Thoracic aorta (tissue), 2 donors: Measurements from ENCODE around the gene MMADHC. TPM values are rescaled to one million over a fixed set of nuclear protein-coding genes. Genes with fewer than 3 reads are reported as not detected.

Source experiments
- ATAC-seq: fragments of 150-250 bp; one replicate; pipeline ENCODE4 v1.8.0; 2017; ENCODE audit warnings: low read depth; ENCODE audit not compliant: insufficient number of reproducible peaks, low FRiP score
- DNase-seq: peaks from one replicate; pipeline ENCODE4 v3.0.0-alpha.2; 2020; ENCODE audit warnings: low spot score
- H3K27ac ChIP-seq, 2 donors: fragments of 200-600 bp; sonication (generic); 1 replicate in 1 of 2; 2 replicates in 1 of 2; pipeline ENCODE4 v1.5.1; 2016; ENCODE audit warnings: mild to moderate bottlenecking in 2 of 2, moderate library complexity in 2 of 2
- H3K27me3 ChIP-seq: fragments of 200-600 bp; sonication (generic); replicated peaks from 2 replicates; pipeline ENCODE4 v1.6.0; 2016; ENCODE audit warnings: mild to moderate bottlenecking; ENCODE audit not compliant: insufficient read depth
- H3K36me3 ChIP-seq: fragments of 200-600 bp; sonication (generic); one replicate; pipeline ENCODE4 v1.5.1; 2016
- H3K4me1 ChIP-seq, 2 donors: fragments of 200-600 bp; sonication (generic); 1 replicate in 1 of 2; 2 replicates in 1 of 2; pipeline versions ENCODE4 v1.5.1 to v1.6.0; 2016; ENCODE audit warnings: low read depth in 2 of 2, mild to moderate bottlenecking in 1 of 2; ENCODE audit not compliant: control insufficient read depth in 1 of 2
- H3K4me3 ChIP-seq: fragments of 200-600 bp; sonication (generic); 2 replicates; pipeline ENCODE4 v1.5.1; 2016; ENCODE audit warnings: mild to moderate bottlenecking
- H3K9me3 ChIP-seq: fragments of 200-600 bp; sonication (generic); 2 replicates; pipeline ENCODE4 v1.5.1; 2016
- CTCF ChIP-seq: fragments of 200-600 bp; sonication (generic); IDR thresholded peaks from one replicate; pipeline ENCODE4 v1.5.1; 2019; ENCODE audit warnings: antibody characterized with exemption
- total RNA-seq, 2 donors: library from RNA; depleted of rRNA; stranded (reverse); fragments of >200 nt; gene quantifications; one replicate each; pipeline versions ENCODE4 v1.1.0 to v1.2.3, GENCODE V29; 2016

Gene MMADHC
- total RNA-seq, 2 donors from 2014 or later = 62.2 to 280 TPM

GRCh38 chr2:149625671-149626070 is 38.1 kb upstream of the MMADHC start:
- ATAC-seq (no peak), DNase-seq (no peak)
- no peaks in the 10 kb centered on the region for H3K9me3 ChIP-seq
- no peak for TF ChIP-seq CTCF
- no peak overlapping the region for H3K4me3 ChIP-seq
- no peak overlapping the region for H3K27ac ChIP-seq
- peaks cover 0 to 5% of the 10 kb centered on the region in 2 donors for H3K4me1 ChIP-seq
- H3K36me3 ChIP-seq = no peaks in the 10 kb centered on the region
- H3K27me3 ChIP-seq = no peaks in the 10 kb centered on the region

GRCh38 chr2:149625271-149625670 is 37.7 kb upstream of the MMADHC start:
- no peaks in the 10 kb centered on the region for H3K36me3 ChIP-seq
- H3K4me3 ChIP-seq = no peak overlapping the region
- ATAC-seq (no peak), DNase-seq (no peak)
- H3K27ac ChIP-seq = no peak overlapping the region
- H3K9me3 ChIP-seq = no peaks in the 10 kb centered on the region
- H3K4me1 ChIP-seq = peaks cover 0 to 5% of the 10 kb centered on the region in 2 donors
- no peaks in the 10 kb centered on the region for H3K27me3 ChIP-seq
- TF ChIP-seq CTCF = no peak

- no peak for DNase-seq
- TF ChIP-seq CTCF = no peak
Measured at GRCh38 chr2:149622343-149622742, 34.8 kb upstream of the MMADHC start.

GRCh38 chr2:149617476-149617875 is 29.9 kb upstream of the MMADHC start:
- no peak for ATAC-seq
- Histone ChIP-seq H3K4me3 (no peak overlapping the region), H3K9me3 (no peaks in the 10 kb centered on the region), H3K27ac (no peak overlapping the region), H3K27me3 (no peaks in the 10 kb centered on the region), H3K36me3 (no peaks in the 10 kb centered on the region), H3K4me1 (peaks cover 0 to 11% of the 10 kb centered on the region in 2 donors)
- DNase-seq = no peak
- no peak for TF ChIP-seq CTCF

More at GRCh38 chr2:149622343-149622742, 34.8 kb upstream of the MMADHC start:
- Histone ChIP-seq H3K36me3 (no peaks in the 10 kb centered on the region), H3K4me1 (peaks cover 0 to 5% of the 10 kb centered on the region in 2 donors), H3K27ac (no peak overlapping the region), H3K27me3 (no peaks in the 10 kb centered on the region), H3K9me3 (no peaks in the 10 kb centered on the region), H3K4me3 (no peak overlapping the region)
- no peak for ATAC-seq

GRCh38 chr2:149616681-149617456 is 29.3 kb upstream of the MMADHC start:
- no peak for TF ChIP-seq CTCF
- Histone ChIP-seq H3K4me1 (peaks cover 0 to 14% of the 10 kb centered on the region in 2 donors), H3K27ac (no peak overlapping the region), H3K4me3 (no peak overlapping the region), H3K36me3 (no peaks in the 10 kb centered on the region), H3K27me3 (no peaks in the 10 kb centered on the region), H3K9me3 (no peaks in the 10 kb centered on the region)
- ATAC-seq (no peak), DNase-seq (no peak)
